Limb (tissue), 2 donors: ENCODE results near the gene KRT9.
A peak's percentile ranks its signal among the peaks of the same experiment; 100 is the strongest.

Experiments used
- DNase-seq, 2 donors: peaks; one replicate each; pipeline ENCODE4 v3.0.0-alpha.2; 2016; ENCODE audit errors: extremely low spot score in 2 of 2

Gene KRT9

DNA sequence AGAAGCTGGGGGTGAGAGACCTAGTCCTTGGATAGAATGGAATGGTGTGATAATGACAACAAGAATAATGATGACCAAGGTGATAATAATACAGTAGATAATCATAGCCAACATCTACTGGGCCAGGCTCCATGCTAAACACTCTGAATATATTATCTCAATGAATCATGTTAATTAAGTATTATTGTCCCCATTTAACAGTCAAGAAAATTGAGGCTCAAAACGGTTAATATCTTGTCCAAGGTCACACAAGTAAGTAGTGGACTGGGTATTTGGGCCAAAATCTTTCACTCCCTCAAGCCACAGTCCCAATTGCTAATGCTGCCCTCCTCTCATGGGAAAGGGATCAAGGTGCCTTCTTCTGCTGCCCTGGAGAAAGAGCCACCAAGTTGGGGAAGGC, 39.9 kb downstream of the KRT9 start:
- no peak for DNase-seq

DNA sequence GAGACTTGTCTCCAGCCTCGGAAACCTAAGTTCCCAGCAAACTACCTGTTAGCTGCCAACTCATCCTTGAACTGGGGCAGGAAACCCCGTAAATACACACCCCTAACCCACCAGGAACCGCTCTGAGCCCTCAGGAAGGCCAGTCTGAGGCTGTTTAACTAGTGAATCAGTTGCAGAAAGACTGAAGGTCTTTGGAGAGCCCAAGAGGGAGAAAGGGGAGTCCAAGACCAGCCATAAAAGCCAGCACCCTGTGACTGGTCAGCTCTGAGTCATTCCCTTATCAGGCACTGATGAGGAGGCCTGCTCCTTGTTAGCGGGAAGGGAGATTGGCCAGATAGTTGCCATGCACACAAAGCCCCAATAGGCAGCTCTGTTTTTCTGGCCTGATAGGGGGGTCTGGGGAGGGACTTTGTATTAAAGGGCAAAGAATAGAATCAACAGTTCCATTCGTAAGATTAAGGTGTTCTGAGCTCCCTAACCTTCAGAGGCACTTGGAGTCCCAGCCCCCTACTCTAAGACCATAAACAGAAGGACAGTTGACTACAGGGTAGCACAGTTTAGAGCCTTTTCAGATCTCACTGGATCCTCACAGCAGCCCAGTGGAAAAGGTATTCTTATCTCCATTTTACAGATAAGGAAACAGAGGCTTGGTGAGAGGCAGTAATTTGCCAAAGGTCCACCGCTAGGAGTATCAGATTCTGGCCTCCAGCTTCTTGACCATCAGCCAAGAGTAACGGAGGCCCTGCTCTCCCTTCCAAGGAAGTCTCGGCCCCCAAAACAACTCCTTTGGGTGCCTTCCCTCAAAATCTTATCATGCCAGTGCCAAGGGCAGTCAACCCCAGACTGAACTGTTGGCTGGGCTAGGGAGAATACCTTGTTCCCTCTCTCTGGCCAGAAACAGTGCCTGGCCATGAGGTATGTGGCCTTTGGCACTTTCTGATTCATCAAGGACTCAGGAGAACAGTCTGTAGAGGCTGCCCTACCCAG, 41.5 kb downstream of the KRT9 start:
- no peak for DNase-seq

DNA sequence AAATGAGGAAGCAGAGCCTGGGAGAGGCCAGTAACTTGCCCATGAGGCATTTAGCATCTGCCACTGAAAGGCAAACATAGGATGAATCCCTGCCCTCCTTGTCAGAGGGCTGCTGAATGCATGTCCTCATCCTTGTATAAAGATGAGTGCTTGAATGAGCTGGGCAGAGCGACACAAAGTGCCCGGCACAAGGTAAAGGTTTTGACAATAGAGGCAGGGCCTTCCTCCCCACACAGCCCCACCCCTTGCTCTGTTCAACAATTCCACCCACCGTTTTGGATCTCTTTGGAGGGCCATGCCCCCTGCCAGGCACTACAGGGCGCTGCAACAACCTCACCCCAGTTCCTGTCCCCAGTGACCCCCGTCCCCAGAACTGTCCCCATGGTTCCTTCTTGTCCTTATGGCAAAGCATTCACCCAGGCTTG, 42.4 kb downstream of the KRT9 start:
- no peak for DNase-seq

DNA sequence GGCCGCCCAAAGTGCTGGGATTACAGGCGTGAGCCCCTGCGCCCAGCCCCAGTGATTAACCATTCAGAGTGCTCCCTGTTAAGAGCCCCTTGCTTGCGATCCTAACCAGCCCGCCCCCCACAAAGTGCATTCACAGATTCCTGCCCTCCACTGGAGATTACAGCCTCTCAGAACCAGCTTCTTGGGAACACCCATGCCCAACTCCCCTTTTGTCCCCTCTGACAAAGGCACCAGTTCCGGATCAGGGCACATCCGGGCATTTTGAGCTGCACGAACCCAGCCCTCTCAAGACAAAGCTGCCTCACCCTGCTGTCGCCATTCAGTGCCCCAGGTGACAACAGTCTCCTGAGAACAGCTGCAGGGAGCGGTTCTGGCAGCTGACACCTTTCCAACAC, 42.9 kb downstream of the KRT9 start:
- no peak for DNase-seq

DNA sequence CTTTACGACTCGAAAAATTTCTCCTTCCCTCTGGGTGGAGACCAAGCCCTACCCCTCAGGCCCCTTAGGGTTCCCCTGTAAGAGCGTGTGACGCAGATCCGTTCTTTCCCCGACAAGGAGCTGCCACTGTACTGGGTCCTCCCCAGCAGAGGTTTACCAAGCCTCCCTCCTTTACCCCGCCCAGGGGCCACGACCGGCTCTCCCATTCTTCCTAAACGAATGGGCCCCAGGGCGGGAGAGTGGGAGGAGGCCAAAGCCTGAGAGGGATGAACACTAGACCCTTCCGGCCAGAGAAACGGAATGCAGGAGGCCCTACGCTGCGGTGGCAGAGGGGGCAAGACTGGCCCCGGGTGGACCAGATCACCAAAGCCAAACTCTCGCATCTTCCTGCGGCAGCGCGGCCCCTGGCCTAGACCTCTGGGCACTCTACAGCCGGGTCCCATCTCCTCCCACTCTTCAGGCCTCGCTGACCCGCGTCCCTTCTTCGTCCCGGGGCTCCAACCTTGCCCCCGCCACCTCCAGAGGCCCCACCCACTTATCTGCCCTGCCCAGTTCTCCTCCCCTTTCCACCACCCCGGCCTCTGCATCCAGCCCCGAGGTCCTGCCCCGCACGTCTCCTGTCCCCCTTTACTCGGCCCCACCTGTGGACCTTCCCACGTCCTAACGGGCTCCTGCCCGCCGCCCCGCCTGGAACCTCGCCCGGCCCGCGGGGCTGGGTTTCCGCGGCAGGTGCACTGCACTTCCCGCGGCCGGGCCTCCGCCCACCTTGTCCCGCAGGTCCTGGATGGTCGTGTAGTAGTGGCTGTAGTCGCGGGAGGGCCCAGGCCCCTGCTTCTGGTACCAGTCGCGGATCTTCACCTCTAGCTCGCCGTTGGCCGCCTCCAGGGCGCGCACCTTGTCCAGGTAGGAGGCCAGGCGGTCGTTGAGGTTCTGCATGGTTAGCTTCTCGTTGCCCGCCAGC, 44.5 kb downstream of the KRT9 start:
- DNase-seq = peak in 1 of 2 donors; percentile 48

DNA sequence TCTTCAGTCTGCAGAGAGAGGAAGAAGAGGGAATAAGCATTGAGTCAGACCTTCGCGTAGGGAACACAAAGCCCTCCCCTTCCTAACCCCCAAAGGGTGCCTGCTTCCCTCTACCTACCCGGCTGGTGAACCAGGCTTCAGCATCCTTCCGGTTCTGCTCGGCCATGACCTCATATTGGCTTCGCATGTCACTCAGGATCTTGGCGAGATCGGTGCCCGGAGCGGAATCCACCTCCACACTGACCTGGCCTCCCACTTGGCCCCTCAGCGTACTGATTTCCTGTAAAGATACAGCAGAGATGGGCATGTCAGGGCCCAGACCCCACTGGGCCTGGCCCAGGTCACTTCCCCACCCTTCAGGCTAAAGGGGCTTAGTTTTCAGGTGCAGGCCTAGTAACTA, 47.6 kb downstream of the KRT9 start:
- DNase-seq = no peak

DNA sequence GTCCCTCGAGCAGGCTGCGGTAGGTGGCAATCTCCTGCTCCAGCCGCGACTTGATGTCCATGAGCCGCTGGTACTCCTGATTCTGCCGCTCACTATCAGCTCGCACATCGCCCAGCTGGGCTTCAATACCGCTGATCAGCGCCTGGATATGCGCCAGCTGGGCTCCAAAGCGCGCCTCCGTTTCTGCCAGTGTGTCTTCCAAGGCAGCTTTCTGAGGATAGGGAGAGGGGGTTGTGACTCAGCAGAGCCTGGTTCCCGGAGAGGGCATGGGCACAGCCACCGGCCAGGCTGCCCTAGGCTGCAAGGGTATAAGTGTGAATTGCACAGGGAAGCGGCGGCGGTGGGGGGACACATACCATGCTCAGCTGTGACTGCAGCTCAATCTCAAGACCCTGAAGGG, 48.1 kb downstream of the KRT9 start:
- DNase-seq = no peak

DNA sequence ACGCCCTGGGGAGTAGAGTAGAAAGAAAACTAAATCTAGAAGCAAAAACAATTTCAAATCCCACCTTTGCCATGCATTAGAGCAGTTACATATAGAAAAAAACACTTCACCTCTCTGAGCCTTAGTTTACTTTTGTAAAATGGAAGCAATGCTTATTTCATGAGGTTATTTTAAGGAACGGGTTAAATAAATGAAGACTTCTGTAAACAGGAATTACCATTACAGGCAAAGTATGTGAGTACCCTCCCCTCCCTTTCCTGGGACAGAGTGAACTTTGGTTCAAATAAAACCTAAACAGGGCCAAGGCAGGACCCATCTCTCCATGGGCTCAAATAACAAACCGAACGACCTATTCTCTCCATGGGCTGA, 48.6 kb downstream of the KRT9 start:
- DNase-seq = no peak

DNA sequence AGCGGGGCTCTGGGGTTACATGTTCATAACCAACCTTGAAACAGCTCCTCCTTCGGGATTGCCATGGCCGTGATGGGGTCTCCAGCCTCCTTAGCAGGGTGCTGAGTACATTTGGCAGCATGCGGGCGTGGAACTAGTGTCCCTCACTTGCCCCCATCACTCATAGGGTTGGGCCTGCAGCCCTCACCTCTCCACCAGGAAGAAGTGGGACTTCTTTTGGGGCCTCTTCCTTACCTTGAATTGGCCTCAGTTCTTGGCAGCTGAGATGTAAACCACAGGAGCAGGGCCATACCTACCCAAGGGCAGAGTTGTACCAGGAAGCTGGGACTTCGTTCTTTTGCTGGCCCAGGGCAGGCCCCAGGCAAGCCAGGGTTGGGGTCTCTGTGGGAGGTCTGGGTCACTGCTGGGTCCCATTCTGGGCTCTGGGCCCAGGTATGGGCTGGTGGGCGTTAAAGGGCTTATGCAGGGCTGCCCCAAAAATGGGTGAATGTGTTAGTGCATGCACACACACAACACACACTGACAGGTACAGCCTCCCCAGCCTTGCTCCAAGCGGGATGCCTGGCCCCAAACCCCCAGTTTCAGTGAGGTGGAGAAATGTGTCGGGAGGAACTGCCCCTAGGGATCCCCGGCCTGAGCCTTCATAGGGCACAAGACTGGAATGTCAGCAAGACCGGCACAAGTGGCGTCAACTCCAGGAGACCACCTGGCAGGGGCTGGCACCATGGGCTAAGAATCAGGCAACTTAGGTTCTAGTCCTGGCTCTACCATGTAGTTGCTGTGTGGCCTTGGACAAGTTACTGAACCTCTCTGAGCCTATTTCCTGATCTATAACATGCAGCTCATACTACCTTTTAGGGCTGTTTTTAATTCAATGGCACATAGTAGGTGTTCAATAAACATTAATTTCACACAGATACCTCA, 49.3 kb downstream of the KRT9 start:
- no peak for DNase-seq

DNA sequence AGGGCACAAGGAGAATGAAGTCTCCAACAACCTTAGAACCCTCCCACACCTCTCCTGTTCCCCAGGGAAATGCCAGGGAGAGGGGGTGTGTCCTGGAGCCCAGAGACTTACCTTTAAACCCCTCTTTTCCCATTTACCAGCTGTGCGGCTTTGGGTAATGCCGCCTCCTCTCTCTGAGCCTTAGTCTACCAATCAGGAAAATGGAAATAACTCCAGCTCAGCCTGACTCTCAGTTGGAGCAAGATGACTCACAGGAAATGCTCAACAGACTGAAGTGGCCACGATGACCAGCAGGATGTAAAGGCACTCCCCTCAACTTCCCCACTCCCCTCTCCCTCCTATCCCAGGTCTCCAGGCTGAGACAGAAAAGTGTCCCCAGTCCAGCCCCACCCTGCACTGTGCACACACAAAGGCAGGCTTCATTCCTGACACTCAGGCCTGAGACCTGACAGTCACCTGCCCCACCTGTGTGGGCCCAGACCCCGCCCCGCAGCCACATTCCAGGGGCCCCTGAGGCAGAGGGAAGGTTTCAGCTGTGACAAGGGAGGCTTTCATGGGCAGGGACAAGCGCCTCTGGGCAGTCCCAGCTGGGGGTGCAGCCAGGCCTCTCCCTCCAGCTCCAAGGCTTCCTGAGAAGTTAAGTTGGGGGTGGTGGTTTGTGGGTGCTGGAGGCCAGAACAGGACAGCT, 50.1 kb downstream of the KRT9 start:
- DNase-seq = peak in 1 of 2 donors; percentile 62

DNA sequence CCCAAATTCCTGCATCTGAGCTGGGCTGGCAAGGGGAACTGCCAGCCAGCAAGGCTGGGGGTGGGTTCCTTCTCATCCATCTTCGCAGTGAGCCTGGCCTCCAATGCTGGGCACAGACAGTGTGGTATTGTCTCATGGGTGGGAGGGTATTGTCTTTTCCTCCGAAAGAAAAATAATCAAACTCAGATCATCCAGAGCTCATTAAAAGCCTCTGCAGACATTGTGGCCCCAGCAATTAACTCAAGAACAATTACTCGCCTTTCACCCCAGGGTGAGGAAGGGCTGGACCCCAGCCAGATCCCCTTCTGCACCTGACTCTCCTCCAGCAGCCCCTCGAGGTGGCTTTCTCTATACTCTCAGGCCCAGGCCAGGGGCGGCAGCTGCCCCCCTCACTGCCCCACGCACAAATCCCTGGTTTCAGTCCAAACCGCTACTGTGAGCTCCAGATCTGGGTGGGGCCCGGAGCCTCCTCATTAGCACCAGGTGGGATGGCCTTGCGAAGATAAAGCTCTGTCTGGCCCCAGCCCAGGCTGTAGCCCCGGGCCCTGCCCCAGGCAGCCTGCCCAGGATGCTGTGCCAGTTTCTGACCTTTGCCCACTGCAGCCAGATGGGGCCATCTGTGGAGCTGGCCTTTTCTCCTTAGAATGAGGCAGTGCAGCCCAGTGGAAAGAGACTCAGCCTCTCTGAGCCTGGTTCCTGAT, 50.9 kb downstream of the KRT9 start:
- DNase-seq = no peak

DNA sequence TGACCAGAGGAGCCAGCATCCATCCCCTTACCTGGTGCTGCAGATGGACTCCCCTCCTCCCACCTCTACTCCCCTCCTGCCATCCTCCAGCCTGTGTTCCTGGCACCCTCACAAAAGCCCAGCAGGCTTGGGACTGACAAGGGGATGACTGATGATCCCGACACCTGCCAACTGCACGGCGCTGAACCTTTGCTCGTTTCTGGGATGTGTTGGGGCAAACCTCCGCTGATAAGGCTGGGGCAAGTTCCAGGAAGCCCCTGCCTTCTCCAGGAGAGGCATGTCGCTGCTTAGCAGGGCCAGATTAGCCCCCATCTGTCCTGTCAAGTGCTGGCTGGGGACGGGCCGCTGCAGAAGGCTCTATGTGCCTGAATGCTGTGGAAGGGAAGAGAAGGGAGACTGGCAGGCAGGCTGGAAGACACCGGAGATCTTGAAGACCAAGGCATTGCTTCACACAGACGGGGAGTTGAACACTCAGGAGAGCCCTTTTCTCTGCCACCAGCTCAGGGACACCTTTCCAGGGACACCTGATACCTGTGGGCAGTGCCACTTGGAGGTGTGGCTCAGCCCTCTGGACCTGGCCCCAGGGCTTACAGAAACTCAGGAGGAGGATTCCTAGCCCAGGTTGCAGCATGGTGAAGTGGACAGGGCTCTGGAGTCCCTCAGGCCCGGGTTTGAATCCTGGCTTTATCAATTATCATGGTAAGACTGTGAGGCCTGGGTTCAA, 52.2 kb downstream of the KRT9 start:
- no peak for DNase-seq

DNA sequence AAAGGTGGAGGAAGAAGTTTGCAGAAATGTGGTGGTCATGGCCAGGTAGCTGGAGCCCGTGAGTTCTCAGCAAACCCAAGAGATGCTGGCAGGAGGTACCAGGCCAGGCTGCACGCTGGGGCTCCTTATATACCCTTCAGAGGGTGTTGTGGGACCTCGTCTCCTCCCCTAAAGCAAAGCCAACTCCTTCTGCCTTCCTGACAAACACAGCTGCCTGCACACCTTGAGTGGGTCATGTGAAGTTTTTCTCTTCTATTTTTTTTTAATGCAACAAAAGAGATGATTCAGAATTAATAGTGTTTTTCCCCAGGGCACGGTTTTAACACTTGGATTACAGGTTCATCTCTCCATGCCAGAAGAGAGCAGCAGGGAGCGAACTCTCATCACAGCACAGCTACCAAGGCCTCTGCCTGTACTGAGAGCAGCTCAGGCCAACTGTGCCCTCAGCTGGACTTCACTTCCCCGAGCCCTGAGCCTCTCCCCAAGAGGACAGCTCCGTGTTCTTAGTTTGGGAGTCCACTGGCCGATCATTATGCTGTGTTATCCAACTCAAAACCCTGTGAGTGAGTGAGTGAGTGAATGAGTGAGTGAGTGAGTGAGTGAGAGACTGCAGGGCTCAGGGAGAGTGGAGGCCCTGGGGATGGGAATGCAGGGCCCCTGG, 52.9 kb downstream of the KRT9 start, which contains the start of gene KRT15:
Gene KRT15, minus strand, starts transcription at position 102 of the 661 bp plus-strand sequence. Its CDS starts 63 bp downstream, at position 39.
- DNase-seq = no peak

DNA sequence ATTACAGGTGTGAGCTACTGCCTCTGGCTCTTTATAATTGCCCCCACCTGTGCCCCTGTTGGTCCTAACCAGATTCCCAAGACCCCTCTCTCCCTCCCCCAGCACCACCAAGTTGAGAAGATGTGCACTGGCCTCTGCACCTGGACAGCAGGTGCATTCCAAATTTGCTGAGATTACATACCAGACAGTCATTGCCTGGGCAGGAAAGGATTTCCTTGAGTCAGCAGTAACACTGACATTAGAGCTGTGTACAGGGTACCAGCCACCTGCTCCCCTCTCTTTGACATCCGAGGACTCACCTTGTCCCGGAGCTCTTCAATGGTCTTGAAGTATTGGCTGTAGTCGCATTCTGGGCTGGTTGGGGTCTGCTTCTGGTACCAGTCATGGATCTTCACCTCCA, 53.8 kb downstream of the KRT9 start:
- DNase-seq = no peak

DNA sequence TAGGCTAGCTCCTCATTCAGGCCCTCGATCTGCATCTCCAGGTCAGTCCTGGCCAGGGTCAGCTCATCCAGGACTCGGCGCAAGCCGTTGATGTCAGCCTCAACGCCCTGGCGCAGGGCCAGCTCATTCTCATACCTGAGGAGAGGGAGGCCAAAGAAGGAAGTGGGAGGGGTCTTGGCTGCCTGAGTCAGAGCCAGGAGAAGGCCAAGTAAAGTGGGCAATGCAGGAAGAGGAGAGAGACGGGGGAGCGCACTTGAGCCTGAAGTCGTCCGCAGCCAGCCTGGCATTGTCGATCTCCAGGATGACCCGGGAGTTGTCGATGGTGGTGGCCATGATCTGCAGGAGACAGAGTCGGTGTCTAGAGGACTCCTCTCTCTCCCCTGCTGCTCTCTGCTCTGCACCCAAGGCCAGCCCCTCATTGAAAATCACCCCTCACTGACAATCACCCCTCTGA, 55.0 kb downstream of the KRT9 start:
- DNase-seq = no peak

DNA sequence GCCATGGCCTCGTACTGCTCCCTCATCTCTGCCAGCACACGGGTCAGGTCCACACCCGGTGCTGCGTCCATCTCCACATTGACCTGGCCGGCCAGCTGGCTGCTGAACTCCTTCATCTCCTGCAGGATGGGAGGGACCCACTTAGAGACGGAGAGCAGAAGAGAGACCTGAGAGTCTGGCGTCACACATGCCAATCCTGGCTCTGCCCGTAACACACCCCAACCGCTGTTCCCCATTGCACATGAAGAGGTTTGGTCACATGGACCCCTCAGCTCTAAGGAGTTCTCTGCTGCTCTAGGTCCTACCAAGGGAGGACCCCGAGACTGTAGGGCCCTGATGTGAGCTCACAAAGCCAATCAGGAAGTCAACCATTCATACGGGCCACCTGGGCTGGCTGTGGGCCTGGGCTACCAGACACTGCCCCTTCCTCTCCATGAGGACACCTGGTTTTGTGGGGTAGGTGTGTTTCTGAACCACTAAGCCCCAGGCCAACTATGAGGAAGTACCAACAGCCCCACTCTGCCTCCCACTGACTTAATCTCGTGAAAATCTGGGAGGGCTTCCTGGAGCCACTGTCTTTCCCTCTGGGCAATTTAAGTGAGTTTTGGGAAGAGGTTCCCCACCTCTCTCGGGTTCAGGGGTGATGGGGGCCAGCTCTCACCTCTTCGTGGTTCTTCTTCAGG, 55.6 kb downstream of the KRT9 start:
- DNase-seq = no peak
